Measurements from ENCODE around the gene TOX3.

Gene TOX3

GRCh38 chr16:52446080-52446479 is 100.9 kb downstream of the TOX3 start:
- no peak for DNase-seq

GRCh38 chr16:52441886-52442285 is 105.1 kb downstream of the TOX3 start:
- no peak for DNase-seq

DNA sequence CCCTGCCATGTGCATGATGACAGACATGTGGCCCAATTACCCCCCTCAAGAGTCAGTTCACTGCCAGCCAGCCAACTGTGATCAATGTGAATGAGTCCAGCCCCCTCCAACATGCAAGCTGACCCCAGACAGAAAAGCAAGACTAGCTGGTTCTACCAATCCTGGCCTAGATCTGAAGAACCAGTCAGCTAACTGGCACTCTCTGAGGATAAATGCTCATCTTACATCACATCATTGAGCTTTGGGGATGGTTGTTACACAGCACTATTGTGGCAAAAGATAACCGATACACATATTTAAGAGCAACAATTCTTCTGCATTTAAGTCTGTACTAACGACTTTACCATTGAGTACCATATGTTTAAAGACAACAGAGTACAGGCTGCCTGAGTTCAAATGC is 106.7 kb downstream of the TOX3 start:
- DNase-seq, result no peak

DNA sequence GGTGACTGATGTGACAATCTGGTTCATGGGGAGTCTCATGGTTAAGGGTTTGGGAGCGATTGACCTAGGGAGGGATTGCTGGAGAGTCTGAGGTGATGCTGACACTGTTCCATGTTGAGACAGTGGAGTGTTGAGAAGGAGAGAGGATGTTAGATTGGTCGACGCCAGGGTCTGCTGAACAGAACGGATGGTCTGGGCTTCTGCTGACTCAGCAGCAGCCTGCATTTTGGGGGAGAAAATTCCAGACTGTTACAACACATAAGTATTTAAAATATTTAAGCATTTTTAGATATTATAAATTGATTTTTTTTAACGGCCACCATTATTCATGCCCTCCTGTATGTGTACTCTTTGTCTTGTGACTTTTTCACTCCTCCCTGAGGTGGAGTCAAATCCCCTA is 107.2 kb downstream of the TOX3 start:
- DNase-seq, result no peak

DNA sequence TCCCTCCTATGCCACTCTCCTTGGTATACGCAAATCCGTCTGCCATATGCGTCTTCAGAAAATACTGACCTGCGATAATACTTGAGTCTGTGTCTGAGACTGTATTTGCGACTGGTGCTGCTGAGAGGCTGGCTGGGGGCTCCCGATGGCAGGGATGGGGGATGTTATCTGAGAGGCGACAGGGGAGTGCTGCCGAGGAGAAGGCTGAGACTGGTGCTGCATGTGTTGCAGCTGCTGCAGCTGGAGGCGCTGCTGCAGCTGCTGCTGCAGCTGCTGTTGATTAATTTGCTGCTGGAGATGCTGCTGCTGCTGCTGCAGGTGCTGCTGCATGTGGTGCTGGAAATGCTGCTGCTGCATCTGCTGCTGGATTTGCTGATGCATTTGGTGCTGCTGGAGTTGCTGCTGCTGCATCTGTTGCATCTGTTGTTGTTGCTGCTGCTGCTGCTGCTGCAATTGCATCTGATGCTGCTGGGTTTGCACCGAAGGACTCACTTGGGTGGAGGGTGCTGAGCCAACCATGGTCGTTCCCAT is 107.7 kb downstream of the TOX3 start:
- no peak for DNase-seq

- DNase-seq, result no peak
Observed at GRCh38 chr16:52437277-52437670, 109.7 kb downstream of the TOX3 start.

GRCh38 chr16:52436339-52437276 is 110.3 kb downstream of the TOX3 start:
- DNase-seq, result no peak

GRCh38 chr16:52434224-52434623 is 112.7 kb downstream of the TOX3 start:
- no peak for DNase-seq

GRCh38 chr16:52433643-52434042 is 113.3 kb downstream of the TOX3 start:
- no peak for DNase-seq

DNA sequence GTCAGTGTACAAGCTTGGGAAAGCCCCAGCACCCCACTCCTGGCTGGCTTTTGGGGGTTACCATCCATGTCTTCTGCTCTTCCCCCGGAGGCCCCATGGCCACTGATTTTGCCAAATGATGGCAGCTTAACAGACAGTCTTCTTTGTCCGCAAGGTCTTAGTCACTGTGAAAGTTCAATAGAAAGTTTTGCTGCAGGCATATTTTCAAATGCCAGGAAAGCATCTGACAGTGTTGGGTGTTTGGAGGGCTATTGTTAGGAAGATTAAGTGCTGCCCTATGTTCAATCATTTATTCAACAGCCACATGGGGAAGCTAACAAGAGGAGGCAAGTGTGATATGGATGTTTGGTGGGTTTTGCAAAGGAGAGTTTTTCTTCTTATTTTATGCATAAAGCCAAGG is 122.4 kb downstream of the TOX3 start:
- DNase-seq, result no peak

GRCh38 chr16:52422307-52422706 is 124.6 kb downstream of the TOX3 start:
- DNase-seq, result no peak

DNA sequence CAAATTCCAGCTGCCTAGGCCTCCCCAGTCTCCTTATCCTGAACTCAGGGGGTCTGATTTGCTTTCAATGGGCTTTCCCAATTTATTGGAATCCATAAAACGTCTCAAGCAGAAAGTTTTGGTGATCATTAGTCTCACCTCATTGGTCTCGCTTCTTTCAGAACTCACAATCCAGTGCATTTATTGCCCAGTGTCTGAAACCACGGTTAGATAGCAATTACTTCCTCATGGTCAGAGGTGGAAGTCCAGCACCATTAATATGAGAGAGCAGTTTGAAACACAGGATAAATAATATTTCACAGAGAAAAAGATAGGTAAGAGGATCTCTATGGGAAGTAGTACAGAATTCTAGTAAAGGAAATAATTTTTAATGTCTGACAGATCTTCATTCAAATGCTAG is 128.7 kb downstream of the TOX3 start:
- DNase-seq, result no peak

GRCh38 chr16:52416888-52417287 is 130.1 kb downstream of the TOX3 start:
- DNase-seq, result no peak

DNA sequence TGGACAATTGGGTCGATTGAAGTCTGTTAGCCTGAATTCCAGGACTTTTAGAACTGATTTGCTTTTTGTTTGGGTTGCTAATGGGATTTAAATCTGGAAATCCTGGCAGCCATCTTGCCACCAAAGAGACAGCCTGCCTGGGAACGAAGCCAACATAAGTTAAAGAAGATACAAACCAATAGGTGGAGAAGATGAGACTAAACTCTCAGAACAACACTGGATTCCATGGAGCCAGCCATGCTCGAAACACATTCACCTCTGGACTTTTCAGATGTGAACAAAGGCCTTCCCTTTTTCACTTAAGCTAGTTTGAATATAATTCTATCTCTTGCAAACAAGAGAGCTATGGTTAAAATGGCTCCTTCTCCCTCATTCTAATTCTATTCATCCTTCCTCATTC is 135.9 kb downstream of the TOX3 start:
- no peak for DNase-seq

- DNase-seq, result no peak
Observed at GRCh38 chr16:52408191-52408845, 138.6 kb downstream of the TOX3 start.

DNA sequence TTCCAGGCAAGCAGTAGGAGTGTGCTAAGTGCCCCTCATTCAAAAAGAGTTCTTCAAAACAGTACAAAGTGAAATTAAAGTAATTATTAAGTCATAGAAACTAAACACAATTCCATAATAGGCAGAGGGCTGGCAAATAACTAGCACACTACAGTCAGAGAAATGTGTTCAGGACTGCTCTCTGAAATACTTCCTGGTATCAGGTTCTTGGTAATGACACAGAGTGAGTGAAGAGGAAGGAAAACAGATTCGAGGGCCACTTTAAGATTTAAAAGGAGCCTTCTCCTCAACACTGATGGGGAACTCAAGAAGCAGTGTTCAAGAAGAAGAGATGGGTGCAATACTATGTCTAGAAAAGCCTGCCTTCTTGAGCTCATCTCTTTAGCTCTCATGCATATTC is 139.2 kb downstream of the TOX3 start:
- DNase-seq, result no peak

DNA sequence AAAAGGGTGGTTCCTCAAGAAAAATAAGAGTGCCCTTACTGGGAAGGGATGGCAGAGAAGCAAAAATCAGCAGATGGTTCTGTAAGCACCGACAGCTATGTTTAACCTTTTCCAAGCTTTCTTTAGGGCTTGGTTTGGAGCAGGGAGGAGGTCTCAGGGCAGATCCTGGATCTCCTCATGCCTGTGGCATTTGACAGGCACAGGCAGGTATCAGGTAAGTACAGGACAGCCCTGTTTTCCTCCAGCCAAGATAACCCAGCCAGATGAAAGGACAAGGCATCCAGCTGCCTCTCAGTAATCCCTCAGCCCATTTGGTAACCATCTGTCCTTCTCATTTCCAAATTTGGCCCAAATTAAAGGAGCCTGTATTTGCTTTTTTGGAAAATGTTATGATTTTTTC is 141.5 kb downstream of the TOX3 start:
- no peak for DNase-seq

DNA sequence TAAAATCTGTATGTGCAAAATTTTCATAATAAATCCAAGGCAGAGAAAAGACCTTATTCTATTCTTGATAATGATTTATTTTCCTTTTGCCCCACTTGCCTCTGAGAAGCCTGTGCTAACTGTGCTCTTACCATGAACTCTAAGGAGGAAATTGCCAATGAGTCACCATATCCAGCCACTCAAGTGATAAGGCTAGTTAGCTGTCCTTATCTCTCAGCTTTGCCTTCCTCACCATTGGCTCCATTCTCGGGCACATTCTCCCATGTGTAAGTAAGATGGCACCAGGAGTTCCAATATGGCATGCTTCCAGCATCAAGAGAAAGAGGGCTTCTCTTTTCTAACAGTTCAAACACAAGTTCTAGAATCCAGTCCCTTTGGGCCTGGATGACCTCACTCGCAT is 142.4 kb downstream of the TOX3 start:
- DNase-seq, result no peak

DNA sequence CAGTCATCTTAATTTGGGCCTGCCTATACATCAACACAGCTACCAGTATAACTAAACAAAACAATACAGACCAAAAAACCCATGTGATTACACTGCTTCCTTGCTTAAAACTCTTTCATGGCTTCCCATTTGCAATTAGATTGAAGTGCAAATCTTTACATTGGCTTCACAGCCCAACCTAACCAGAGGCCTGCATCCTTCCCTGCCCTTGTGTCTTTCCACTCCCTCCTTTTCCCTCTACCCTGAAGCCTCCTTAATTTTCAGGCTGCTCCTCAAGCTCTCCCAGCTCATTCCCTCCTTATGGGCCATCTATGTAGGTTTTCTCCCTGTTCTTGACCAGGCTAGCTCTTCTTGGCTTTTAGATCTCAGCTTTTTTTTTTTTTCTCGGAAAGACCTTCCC is 147.8 kb downstream of the TOX3 start:
- no peak for DNase-seq

GRCh38 chr16:52398491-52398960 is 148.4 kb downstream of the TOX3 start:
- no peak for DNase-seq

- no peak for DNase-seq
Observed at GRCh38 chr16:52398021-52398420, 148.9 kb downstream of the TOX3 start.

DNA sequence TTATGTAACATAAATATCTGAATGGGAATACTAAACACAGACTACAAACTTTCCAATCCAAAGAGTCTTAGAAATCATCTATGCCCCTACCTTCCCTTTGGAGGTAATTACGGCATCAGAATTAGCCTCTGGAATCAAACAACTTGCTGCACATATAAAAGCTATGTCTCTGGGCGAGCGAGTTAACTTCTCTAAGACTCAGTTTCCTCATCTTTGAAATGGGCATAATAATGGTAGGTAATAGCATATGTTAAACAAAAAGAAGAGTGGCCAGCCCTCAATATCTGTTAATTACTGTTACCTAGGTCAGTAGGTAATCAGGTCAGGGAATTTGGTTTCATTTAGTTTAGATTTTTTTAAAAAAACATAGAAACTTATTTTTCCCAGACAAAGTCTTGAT is 153.5 kb downstream of the TOX3 start:
- no peak for DNase-seq

DNA sequence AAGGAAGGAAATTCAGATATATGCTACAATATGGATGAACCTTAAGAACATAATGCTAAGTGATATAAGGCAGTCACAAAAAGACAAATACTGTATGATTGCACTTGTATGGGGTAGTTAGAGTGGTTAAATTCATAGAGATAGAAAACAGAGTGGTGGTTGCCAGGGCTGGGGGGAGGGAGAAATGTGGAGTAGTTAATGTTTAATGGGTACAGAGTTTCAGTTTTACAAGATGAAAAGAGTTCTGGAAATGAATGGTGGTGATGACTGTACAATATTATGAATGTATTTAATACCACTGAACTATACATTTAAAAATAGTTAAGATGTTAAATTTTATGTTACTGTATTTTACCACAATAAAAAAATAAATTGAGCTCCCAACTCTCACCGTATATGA is 157.9 kb downstream of the TOX3 start:
- DNase-seq, result no peak

All from effector CD4-positive, alpha-beta T cell (primary cell).